Activated CD8-positive, alpha-beta memory T cell treated with anti-CD3 and anti-CD28 coated beads for 4 hours (primary cell): Measurements from ENCODE around the gene TTPAL.

Experiments
- DNase-seq, 2 donors: peaks; one replicate each; pipeline ENCODE4 v3.0.0-alpha.2; 2020; ENCODE audit warnings: low read depth in 2 of 2

TTPAL gene

GRCh38 chr20:44439318-44439717 lies 36.4 kb upstream of the TTPAL start:
- DNase-seq: no peak

- DNase-seq: no peak
Observed at GRCh38 chr20:44442298-44443070, 33.2 kb upstream of the TTPAL start.

DNA sequence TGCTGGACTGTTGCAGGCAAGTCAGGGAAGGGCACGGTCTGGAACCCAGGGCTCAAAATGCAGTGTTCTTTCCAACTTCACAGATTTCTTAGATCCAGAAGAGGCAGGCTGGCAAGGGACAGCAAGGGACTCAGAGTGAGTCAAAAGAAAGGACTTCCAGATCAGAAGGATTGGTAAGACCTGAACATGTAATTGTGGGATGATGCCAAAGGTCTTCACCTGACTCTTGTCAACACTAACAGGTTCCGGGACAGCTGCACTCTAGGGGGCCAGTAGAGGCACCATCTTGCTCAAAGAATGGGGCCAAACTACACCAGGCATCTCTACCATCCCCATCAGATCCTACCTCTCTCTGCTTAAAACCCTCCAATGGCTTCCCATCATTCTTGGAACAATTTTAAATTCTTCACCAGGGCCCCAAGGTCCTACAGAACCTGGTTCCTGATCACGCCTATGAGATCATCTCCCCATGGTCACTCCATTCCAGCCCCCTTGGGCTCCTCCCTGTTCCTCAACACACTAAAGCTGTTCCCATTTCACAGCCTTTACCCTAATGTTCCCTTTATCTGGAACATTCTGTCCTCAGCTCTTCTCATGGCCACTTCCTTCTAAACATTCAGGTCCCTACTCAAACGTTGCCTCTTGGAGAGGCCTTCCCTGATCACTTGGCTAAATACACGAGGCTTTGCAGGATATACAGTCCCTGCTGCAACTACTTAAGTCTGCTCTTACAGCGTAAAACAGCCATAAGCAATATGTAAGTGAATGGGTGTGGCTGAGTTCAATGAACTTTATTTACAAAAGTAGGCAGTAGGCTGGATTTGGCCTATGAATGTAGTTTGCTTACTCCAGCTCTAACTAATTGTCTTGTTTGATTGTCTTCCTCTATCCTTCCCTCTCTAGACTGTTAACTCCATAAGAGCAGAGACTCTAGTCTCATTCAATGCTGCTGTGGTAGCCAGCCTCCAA lies 29.6 kb upstream of the TTPAL start:
- DNase-seq: no peak

DNA sequence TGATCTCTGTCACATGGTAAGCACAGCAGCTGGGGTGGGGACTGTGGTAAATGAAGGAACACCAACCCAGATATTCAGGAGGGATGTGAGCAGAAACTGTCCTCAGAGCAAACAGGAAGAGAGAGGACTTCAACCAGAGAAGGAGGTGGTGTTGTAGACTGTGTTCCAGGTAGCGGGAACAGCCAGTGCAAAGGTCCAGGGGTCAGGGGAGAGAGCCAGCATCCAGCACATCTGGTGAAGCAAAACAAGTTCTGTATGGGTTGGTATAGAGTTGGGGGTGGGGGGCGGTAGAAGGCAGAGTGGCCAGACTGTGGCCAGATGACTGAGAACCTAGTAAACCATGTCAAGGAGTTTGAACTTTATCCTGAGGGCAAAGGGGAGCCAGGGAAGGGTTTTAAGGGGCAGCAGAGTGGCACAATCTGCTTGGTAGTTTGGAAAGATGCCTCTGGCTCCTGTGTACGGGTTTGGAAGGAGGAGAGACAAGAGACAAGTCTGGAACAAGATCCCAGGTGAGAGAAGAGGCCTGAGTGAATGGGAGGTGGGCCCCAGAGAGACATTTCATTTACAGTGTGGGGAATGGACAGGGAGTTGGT lies 27.8 kb upstream of the TTPAL start:
- DNase-seq: no peak

GRCh38 chr20:44448753-44449546 lies 26.7 kb upstream of the TTPAL start:
- DNase-seq: no peak

DNA sequence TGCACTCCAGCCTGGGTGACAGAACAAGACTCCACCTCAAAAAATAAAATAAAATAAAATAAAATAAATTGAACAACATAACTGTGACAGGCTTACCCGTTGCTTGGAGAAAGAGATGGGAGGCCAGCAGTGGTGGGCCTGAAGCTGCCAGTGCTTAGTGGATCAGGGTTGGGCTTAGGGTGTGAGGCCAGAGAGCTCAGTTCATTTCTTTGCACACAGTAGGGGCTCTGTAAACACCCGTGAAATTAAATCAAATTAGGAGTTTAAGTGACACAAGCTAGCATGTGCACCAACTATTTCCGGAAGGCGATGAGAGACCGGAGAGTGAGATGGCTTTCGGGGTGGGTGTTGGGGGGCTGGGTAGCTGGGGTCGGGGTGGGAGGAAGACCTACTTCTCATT lies 25.8 kb upstream of the TTPAL start:
- no peak for DNase-seq

DNA sequence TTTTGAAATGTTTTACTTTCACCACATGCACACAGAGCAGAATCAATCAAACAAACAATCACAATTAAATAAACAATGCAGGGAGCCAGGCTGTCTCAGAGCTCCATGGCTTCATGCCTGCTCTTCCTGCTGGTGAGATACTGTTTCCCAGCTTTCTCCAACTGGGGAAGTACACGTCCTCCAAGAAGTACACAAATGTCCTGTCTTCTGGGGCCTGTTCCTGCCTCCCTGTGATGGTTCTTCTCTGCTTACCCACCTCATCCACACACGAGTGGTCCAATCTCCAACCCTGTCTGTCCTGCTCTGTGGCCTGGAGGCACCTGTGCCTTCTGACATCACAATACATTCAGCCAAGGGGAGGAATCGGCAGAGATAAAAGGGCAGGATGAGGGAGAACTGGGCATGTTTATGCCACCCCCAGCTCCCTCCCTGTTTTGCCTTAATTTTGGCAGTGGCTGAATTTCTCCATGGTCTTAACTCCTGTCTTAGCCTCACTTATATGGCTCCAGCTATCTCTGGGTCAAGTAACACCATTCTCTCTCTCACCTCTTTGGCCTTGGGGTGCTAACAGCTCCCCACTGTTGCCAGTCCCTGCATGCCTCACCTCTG lies 25.3 kb upstream of the TTPAL start:
- DNase-seq: no peak

DNA sequence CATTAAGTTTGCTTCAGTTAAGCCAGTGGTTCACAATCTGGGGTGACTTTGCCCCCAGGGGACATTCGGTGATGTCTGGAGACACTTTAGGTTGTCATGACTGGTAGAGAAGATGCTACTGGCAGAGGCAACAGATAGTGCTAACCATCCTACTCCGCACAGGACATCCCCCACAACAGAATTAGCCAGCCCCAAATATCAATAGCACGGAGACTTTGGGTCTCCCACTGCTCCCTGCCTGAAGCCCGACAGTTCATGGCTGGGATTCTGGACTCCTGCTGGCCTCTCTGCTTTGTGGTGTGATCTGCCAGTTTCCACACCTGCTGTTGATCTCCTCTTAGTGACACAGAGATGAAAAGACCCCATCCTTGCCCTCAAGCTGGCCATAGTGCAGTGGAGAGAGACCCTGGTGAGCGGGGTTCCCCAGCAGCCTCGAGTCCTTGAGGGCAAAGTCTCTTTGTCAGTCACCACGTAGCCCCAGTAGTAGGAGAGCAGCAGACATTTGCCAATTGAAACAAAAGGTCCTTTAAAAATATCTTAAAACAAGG lies 24.7 kb upstream of the TTPAL start:
- no peak for DNase-seq

GRCh38 chr20:44454306-44454963 lies 21.2 kb upstream of the TTPAL start:
- no peak for DNase-seq

DNA sequence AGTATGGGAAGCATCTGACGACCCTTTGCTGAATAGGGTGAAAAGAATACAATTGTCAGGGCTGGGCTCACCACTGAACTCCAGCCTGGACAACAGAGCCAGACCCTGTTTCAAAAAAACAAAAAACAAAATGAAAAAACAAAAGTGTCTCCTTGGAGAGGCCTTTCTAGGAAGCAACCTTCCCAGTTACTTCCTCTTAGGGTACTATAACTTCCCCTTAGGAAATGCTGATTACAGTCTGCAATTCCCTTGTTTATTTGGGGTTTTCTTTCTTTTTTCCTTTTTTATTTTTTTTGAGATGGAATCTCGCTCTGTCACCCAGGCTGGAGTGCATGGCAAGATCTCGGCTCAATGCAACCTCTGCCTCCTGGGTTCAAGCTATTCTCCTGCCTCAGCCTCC lies 20.5 kb upstream of the TTPAL start:
- DNase-seq: no peak

- no peak for DNase-seq
Observed at GRCh38 chr20:44456611-44457010, 19.1 kb upstream of the TTPAL start.

DNA sequence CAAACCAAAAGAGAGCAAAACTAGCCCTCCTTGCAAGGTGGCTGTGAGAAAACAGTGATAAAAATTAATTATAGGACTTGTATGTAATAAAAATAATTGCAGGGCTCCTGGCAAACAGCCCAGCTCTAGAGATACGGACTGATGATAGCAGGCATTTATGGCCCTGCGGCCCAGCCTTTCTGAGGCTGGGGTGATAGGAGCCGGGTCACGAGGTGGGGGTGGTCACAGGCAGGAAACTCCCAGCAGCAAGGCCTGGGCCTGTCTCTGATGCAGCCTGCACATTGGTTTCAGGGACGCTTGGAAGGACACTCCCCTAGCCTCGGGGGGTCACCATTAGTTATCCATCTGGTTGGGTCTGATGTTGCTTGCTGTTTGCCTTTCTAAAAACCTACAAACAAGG lies 18.7 kb upstream of the TTPAL start:
- no peak for DNase-seq

DNA sequence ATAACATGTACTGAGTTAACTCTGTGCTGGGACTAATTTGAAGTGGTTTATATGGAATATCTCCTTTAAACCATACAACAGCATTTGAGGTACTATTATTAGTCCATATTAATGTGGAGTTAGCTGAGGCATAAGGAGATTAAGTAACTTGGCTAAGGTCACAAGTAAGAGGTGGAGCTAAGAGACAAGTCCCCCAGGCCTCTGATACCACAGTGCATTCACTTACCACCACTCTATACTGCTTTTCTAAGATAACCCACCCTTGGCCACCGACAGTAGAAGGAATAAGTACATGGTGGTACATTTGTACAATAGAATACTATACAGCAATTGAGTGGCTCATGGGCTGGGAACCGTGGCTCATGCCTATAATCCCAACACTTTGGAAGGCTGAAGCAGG lies 16.4 kb upstream of the TTPAL start:
- DNase-seq: no peak

GRCh38 chr20:44460795-44461141 lies 14.9 kb upstream of the TTPAL start:
- DNase-seq: no peak

DNA sequence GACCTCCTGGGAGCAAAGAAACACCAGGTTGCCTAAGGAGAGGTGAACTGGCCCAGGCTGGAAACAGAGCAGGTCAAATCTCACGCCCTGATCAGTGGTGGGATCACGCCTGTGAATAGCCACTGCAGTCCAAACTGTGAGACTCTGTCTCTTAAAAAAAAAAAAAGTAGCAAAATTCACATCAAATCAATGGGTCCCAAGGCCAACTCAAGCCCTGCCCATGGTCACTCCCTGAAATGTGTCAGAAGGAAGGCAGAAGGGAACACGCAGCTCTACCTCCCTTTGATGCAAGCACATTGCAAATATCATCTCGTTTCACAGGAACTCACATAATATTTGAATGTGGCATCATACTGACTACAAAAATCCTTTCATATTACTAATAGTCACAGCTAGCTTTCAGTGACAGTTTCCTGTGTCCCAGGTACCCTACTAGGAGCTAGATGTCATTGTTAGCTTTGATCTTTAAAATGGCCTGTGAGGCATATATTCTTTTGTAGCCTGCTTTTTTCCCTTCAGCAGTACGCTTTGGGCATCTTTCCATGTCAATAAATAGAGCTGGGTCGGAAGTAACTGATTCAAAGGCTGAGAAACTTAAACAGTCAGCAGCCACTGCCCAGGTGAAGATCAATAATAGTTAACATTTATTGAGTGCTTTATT lies 14.4 kb upstream of the TTPAL start:
- DNase-seq: no peak

- no peak for DNase-seq
Observed at GRCh38 chr20:44461803-44462174, 13.9 kb upstream of the TTPAL start.

DNA sequence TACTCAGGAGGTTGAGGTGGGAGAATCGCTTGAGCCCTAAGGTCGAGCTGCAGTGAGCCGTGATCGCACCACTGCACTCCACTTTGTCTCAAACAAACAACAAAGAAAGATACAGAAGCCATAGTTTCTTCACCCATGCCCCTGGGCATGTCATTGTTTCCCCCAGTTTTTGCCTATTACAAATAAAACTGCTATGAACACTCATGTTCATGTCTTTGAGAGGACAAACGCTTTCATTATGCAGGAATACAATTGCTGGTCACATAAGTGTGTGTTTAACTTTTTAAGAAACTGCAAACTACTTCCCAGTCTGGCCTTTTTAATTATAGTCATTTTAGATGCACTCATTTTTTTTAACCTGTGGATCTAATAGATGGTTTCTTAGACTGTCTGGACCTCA lies 12.2 kb upstream of the TTPAL start:
- DNase-seq: no peak

DNA sequence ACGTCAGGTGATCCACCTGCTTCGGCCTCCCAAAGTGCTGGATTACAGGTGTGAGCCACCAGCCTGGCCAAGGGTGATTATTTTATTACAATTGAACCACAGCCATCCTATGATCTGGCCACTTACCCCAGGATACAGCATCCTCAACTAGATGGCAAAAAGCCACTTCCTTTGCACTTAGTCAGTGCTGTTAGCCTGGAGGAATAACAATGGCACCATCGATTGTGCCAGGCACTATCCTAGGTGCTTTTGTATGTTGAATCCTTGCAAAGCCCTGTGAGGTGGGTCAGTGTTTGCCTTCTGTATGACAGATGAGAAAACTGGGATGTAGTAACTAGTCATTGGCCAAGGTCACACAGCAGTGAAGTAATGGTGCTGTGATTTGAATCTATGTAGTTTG lies 11.2 kb upstream of the TTPAL start:
- no peak for DNase-seq

GRCh38 chr20:44465001-44465560 lies 10.6 kb upstream of the TTPAL start:
- DNase-seq: no peak
